HUES48 (cell line): ENCODE measurements around the gene CCDC40.
A peak's percentile ranks its signal among the peaks of the same experiment; 100 is the strongest.

Experiments used
- H3K27ac ChIP-seq: one replicate; pipeline ENCODE4 v1.7.0; 2013; ENCODE audit warnings: low read depth, low read length, inconsistent platforms
- H3K27me3 ChIP-seq: 2 replicates; pipeline ENCODE4 v1.6.1; 2013; ENCODE audit warnings: mild to moderate bottlenecking, low read length; ENCODE audit not compliant: control insufficient read depth, insufficient read depth
- H3K36me3 ChIP-seq: 2 replicates; pipeline ENCODE4 v1.6.1; 2013; ENCODE audit warnings: low read length; ENCODE audit not compliant: control insufficient read depth, insufficient read depth
- H3K4me1 ChIP-seq: 2 replicates; pipeline ENCODE4 v1.6.1; 2013; ENCODE audit warnings: mild to moderate bottlenecking, low read length; ENCODE audit not compliant: control insufficient read depth, insufficient read depth
- H3K4me3 ChIP-seq: 2 replicates; pipeline ENCODE4 v1.5.1; 2013; ENCODE audit warnings: mild to moderate bottlenecking, low read depth, low read length
- H3K9ac ChIP-seq: 2 replicates; pipeline ENCODE4 v1.6.1; 2013; ENCODE audit warnings: mild to moderate bottlenecking, low read depth, low read length, moderate library complexity
- H3K9me3 ChIP-seq: 2 replicates; pipeline ENCODE4 v1.6.1; 2013; ENCODE audit warnings: low read length; ENCODE audit not compliant: control insufficient read depth, insufficient read depth

CCDC40 gene

GRCh38 chr17:80141463-80142165 lies 105.2 kb downstream of the CCDC40 start:
- no peaks in the 10 kb centered on the region for H3K27me3 ChIP-seq
- no peak overlapping the region for H3K27ac ChIP-seq
- no peak overlapping the region for H3K9ac ChIP-seq
- no peaks in the 10 kb centered on the region for H3K9me3 ChIP-seq
- H3K4me1 ChIP-seq: peaks cover 12% of the 10 kb centered on the region
- no peak overlapping the region for H3K4me3 ChIP-seq
- H3K36me3 ChIP-seq: peaks cover 91% of the 10 kb centered on the region

GRCh38 chr17:80142929-80143328 lies 106.5 kb downstream of the CCDC40 start:
- no peak overlapping the region for H3K27ac ChIP-seq
- no peak overlapping the region for H3K4me3 ChIP-seq
- no peak overlapping the region for H3K9ac ChIP-seq
- H3K4me1 ChIP-seq: peaks cover 12% of the 10 kb centered on the region
- peaks cover 78% of the 10 kb centered on the region for H3K36me3 ChIP-seq
- H3K27me3 ChIP-seq: no peaks in the 10 kb centered on the region
- H3K9me3 ChIP-seq: no peaks in the 10 kb centered on the region

GRCh38 chr17:80145076-80146075 lies 108.9 kb downstream of the CCDC40 start:
- H3K4me3 ChIP-seq: peak overlapping the region; percentile 91
- no peak overlapping the region for H3K27ac ChIP-seq
- H3K4me1 ChIP-seq: peaks cover 12% of the 10 kb centered on the region
- H3K36me3 ChIP-seq: peaks cover 54% of the 10 kb centered on the region
- 0 out of 2 replicates have a peak overlapping the region, but pooled peaks have one; percentile 86 for H3K9ac ChIP-seq
- no peaks in the 10 kb centered on the region for H3K27me3 ChIP-seq
- H3K9me3 ChIP-seq: no peaks in the 10 kb centered on the region

GRCh38 chr17:80146121-80147034 lies 109.9 kb downstream of the CCDC40 start:
- Histone ChIP-seq H3K36me3 (peaks cover 44% of the 10 kb centered on the region), H3K4me1 (peaks cover 15% of the 10 kb centered on the region), H3K27ac (peak overlapping the region; percentile 67)

GRCh38 chr17:80147035-80147822 lies 110.8 kb downstream of the CCDC40 start, which contains the start of gene EIF4A3:
Gene EIF4A3, minus strand, starts transcription at chr17:80147128. Its CDS starts 167 bp downstream, at chr17:80146961.
- Histone ChIP-seq H3K4me3 (peak within 1 kb of the TSS; percentile 91), H3K4me1 (peaks cover 19% of the 10 kb centered on the region), H3K9ac (peak within 1 kb of the TSS; percentile 86), H3K36me3 (peaks cover 35% of the 10 kb centered on the region), H3K27ac (peak within 1 kb of the TSS; percentile 91), H3K27me3 (no peaks in the 10 kb centered on the region), H3K9me3 (no peaks in the 10 kb centered on the region)

More at GRCh38 chr17:80146121-80147034, 109.9 kb downstream of the CCDC40 start:
- Histone ChIP-seq H3K9me3 (no peaks in the 10 kb centered on the region), H3K9ac (peak overlapping the region; percentile 86), H3K27me3 (no peaks in the 10 kb centered on the region), H3K4me3 (peak overlapping the region; percentile 91)
